HG03159 (cell line): ENCODE data around the gene GLDC.

Experiments used
- ATAC-seq: cut with Tn5 transposase; IDR thresholded peaks from one replicate; pipeline ENCODE4 v1.9.1; 2021; ENCODE audit warnings: mild to moderate bottlenecking, moderate library complexity; ENCODE audit not compliant: unreplicated experiment

The GLDC gene

DNA sequence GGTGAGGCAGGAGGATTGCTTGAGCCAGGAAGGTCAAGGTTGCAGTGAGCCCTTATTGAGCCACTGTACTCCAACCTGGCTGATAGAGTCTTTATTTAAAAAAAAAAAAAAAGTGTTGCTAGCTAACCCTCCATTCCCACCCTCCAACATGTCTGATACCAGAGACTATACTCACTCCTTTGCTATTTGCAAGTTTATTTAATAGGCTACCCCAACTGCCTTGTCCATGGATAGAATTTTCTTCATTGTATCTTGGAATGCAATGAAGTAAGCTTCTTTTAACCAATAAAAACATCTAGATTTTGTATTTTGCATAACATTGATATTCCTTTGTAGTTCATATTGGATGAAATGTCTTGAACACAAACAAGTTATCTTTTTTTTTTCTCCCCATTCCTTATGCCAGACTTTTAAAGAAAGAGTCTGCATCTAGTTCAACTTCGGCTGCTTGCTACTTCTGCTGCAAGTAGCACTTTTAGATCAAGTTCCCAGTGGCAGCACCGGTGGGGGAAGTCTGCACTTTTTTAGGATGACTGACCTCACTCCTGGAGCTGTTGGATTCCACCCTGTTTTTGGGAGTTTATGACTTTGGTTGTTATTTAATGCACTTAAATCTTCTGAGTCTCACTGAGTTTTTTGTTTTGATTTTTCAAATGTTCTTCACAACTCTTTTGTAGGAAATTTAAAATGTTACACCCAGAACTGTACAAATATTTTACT is 120.0 kb downstream of the GLDC start:
- no peak for ATAC-seq

DNA sequence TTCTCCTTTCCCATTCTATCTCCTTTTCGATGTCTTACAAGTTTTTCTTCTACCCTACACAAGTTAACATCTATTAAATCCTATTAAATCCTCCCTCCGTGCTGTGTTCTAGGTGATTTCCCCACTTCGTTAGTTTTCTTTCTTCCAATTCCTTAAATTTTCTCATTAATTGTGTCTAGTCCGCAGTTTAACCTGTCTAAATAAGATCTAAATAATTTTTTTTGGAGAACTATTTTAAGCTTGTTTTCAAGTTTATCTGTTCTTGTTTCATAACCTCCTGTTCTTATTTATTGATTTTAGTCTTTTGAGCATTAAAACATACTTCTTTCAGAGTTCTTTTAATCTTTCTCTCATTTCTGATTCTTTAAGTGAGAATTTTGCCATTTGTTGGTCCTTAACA is 123.3 kb downstream of the GLDC start:
- no peak for ATAC-seq

DNA sequence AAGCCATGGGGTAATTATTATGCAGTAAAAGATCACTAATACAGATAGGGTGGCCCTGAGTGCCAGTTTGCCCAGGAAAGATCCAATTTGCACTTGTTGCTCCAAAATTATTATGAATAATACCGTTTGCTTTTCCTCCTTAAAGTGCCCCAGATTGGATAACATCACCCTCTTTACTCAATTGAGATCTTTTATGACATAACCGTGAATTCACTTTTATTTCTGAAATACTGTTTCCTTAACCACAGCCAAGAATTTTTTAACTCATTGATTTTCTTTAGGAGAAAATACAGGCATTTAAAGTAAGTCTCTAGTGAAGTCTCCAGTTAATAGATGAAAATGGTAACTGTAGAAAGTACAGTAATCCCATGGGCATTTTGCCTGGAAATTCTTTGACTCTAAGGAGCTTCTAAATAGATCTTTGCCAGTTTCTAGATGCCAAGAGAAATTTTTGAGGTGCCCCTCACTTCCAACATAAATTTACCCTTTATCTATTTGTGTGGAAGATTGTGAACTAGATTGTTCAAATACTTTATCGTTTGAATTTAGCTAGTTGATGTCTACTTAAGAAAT is 133.4 kb downstream of the GLDC start:
- ATAC-seq: no peak

- ATAC-seq: no peak
These were observed 139.0 kb downstream of the GLDC start for GRCh38 chr9:6506571-6506970.

DNA sequence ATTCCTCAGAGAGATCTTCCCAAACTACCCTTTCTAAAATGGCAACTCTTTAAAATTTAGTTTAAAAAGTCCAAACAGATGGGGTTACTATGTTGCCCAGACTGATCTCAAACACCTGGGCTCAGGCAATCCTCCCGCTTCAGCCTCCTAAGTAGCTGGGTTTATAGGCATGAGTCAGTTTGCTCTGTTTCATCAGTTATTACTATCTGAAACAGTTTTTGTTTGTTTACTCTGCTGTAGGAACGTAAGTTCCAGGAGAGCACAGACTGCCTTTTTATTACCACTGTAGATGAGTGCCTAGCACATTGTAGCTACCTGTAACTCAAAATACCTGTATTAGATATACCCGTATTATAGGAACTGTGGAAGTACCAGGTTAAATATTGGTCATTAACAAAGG is 143.1 kb downstream of the GLDC start:
- ATAC-seq: no peak

DNA sequence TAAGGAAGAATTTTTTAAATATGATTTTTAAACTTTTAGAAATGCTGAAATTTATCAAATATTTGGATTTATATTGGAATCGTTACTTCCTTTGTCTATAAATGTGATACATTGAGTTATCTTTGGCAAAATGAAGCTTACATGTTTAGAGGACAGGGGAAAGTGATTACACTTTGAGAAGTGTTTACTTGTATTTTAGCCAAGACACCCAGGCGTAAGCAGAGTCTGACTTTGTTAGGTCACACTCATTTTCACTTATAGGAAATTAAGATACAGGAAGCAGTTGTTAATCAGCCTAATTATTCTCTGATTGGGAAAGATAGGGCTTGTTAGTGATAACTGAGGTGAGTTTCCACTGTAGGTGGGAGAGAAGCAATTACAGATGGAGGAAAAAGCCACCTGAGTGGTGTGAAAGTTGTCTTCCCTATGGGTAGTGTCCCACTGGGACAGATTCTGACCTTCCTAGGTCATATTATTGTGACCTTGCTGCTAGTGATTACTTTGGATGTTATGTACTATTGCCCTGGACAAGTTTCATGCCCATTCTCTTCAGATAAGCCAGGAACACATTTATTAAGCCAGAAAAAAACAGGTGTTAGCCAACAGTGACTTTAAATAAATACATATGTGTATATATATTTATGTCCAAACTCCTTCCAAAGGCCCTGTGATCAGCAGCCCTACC is 143.9 kb downstream of the GLDC start:
- ATAC-seq: no peak

GRCh38 chr9:6498982-6499381 is 146.5 kb downstream of the GLDC start:
- ATAC-seq: no peak

GRCh38 chr9:6495466-6495865 is 150.1 kb downstream of the GLDC start:
- ATAC-seq: no peak

GRCh38 chr9:6490863-6491262 is 154.7 kb downstream of the GLDC start:
- ATAC-seq: no peak

- ATAC-seq: no peak
These were observed 156.4 kb downstream of the GLDC start for GRCh38 chr9:6489099-6489498.

DNA sequence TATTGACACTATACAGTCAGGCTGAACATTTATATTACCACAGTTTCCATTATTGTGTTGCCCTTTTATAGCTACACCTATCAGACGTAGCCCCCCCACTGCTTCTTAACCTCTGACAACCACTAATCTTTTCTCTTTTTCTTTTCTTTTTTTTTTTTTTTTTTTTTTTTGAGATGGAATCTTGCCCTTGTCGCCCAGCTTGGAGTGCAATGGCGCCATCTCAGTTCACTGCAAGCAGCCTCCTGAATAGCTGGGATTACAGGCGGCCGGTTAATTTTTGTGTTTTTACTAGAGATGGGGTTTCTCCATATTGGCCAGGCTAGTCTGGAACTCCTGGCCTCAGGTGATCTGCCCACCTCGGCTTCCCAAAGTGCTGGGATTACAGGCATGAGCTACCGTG is 157.1 kb downstream of the GLDC start:
- no peak for ATAC-seq

GRCh38 chr9:6484210-6484609 is 161.3 kb downstream of the GLDC start:
- ATAC-seq: no peak
